ES-I3 (cell line): Measurements from ENCODE around the gene TMIGD1.
"Not testable (repeated sequence)": the region's sequence is repeated elsewhere in the genome, so short reads cannot be mapped to it uniquely, and the experiment has no call there.

Experiments
- H3K36me3 ChIP-seq: 2 replicates; pipeline ENCODE4 v1.6.1; 2013; ENCODE audit warnings: mild to moderate bottlenecking, low read length, control low read depth, moderate library complexity; ENCODE audit not compliant: insufficient read depth
- H3K4me1 ChIP-seq: 2 replicates; pipeline ENCODE4 v1.6.1; 2013; ENCODE audit warnings: mild to moderate bottlenecking, control low read depth, low read length; ENCODE audit not compliant: insufficient read depth
- H3K9ac ChIP-seq: 2 replicates; pipeline ENCODE4 v1.6.1; 2013; ENCODE audit warnings: low read depth, mild to moderate bottlenecking, low read length, moderate library complexity
- H3K9me3 ChIP-seq: 2 replicates; pipeline ENCODE4 v1.6.1; 2013; ENCODE audit warnings: mild to moderate bottlenecking, low read length, moderate library complexity; ENCODE audit not compliant: control insufficient read depth, insufficient read depth

TMIGD1 gene

GRCh38 chr17:30368912-30369720 lies 35.3 kb upstream of the TMIGD1 start:
- Histone ChIP-seq H3K4me1 (peaks cover 8% of the 10 kb centered on the region; the same call in 1 of the 2 replicates), H3K9ac (no peak overlapping the region), H3K36me3 (no peaks in the 10 kb centered on the region), H3K9me3 (no peaks in the 10 kb centered on the region)

- no peak overlapping the region for H3K9ac ChIP-seq
- H3K4me1 ChIP-seq: peaks cover 8% of the 10 kb centered on the region; the same call in 1 of the 2 replicates
- no peaks in the 10 kb centered on the region for H3K36me3 ChIP-seq
- peaks cover 2% of the 10 kb centered on the region; the same call in 1 of the 2 replicates for H3K9me3 ChIP-seq
Measured at GRCh38 chr17:30366536-30366935, 32.7 kb upstream of the TMIGD1 start.

- Histone ChIP-seq H3K9ac (no peak overlapping the region), H3K4me1 (peaks cover 5% of the 10 kb centered on the region; the same call in 1 of the 2 replicates), H3K9me3 (peaks cover 2% of the 10 kb centered on the region; the same call in 1 of the 2 replicates), H3K36me3 (no peaks in the 10 kb centered on the region)
Measured at GRCh38 chr17:30363715-30364202, 29.9 kb upstream of the TMIGD1 start.

- peaks cover 2% of the 10 kb centered on the region; the same call in 1 of the 2 replicates for H3K9me3 ChIP-seq
- H3K36me3 ChIP-seq: no peaks in the 10 kb centered on the region
Measured at GRCh38 chr17:30361766-30362279, 28.0 kb upstream of the TMIGD1 start.

GRCh38 chr17:30360086-30360808 lies 26.4 kb upstream of the TMIGD1 start:
- Histone ChIP-seq H3K9ac (no peak overlapping the region), H3K9me3 (peaks cover 2% of the 10 kb centered on the region; the same call in 1 of the 2 replicates), H3K36me3 (no peaks in the 10 kb centered on the region), H3K4me1 (no peaks in the 10 kb centered on the region)

More at GRCh38 chr17:30361766-30362279, 28.0 kb upstream of the TMIGD1 start:
- no peak overlapping the region for H3K9ac ChIP-seq
- no peaks in the 10 kb centered on the region for H3K4me1 ChIP-seq

- H3K9ac ChIP-seq: no peak overlapping the region
- no peaks in the 10 kb centered on the region for H3K4me1 ChIP-seq
- no peaks in the 10 kb centered on the region for H3K36me3 ChIP-seq
- H3K9me3 ChIP-seq: peaks cover 2% of the 10 kb centered on the region; the same call in 1 of the 2 replicates
Measured at GRCh38 chr17:30358055-30358760, 24.4 kb upstream of the TMIGD1 start.

- Histone ChIP-seq H3K36me3 (no peaks in the 10 kb centered on the region), H3K9ac (no peak overlapping the region), H3K9me3 (peaks cover 2% of the 10 kb centered on the region; the same call in 1 of the 2 replicates), H3K4me1 (no peaks in the 10 kb centered on the region)
Measured at GRCh38 chr17:30357476-30357875, 23.6 kb upstream of the TMIGD1 start.

GRCh38 chr17:30354701-30355100 lies 20.8 kb upstream of the TMIGD1 start:
- no peaks in the 10 kb centered on the region for H3K36me3 ChIP-seq
- H3K4me1 ChIP-seq: no peaks in the 10 kb centered on the region
- H3K9ac ChIP-seq: no peak overlapping the region
- no peaks in the 10 kb centered on the region for H3K9me3 ChIP-seq

- Histone ChIP-seq H3K36me3 (no peaks in the 10 kb centered on the region), H3K4me1 (no peaks in the 10 kb centered on the region), H3K9ac (no peak overlapping the region), H3K9me3 (no peaks in the 10 kb centered on the region)
Measured at GRCh38 chr17:30352240-30352814, 18.5 kb upstream of the TMIGD1 start.

GRCh38 chr17:30351735-30352134 lies 17.9 kb upstream of the TMIGD1 start:
- Histone ChIP-seq H3K4me1 (no peaks in the 10 kb centered on the region), H3K36me3 (no peaks in the 10 kb centered on the region), H3K9me3 (no peaks in the 10 kb centered on the region), H3K9ac (no peak overlapping the region)

GRCh38 chr17:30351263-30351662 lies 17.4 kb upstream of the TMIGD1 start:
- not testable (repeated sequence) for H3K9me3 ChIP-seq, H3K9ac ChIP-seq, H3K36me3 ChIP-seq, H3K4me1 ChIP-seq

GRCh38 chr17:30349252-30349651 lies 15.4 kb upstream of the TMIGD1 start:
- peaks cover 7% of the 10 kb centered on the region; the same call in 1 of the 2 replicates for H3K4me1 ChIP-seq
- H3K9ac ChIP-seq: no peak overlapping the region
- no peaks in the 10 kb centered on the region for H3K9me3 ChIP-seq
- H3K36me3 ChIP-seq: no peaks in the 10 kb centered on the region

- no peaks in the 10 kb centered on the region for H3K36me3 ChIP-seq
- H3K9ac ChIP-seq: no peak overlapping the region
- H3K4me1 ChIP-seq: peaks cover 7% of the 10 kb centered on the region; the same call in 1 of the 2 replicates
- no peaks in the 10 kb centered on the region for H3K9me3 ChIP-seq
Measured at GRCh38 chr17:30347488-30347887, 13.6 kb upstream of the TMIGD1 start.
